ENCODE measurements around the gene OR11H7. TPM values are rescaled to one million over a fixed set of nuclear protein-coding genes. Genes with fewer than 3 reads are reported as not detected.
A peak's percentile ranks its signal among the peaks of the same experiment; 100 is the strongest.

Gene OR11H7
- total and polyA plus RNA-seq, 9 of the 15 experiments (the other 6 are each of a cell fraction or from before 2014, with no cell fraction given): not detected

GRCh38 chr14:20262642-20263128 is 33.9 kb downstream of the OR11H7 start (continued):
- no peak for TF ChIP-seq HMGXB4 (CRISPR knock-in tag; IDR thresholded peaks at IDR 0.05)
- no peak for TF ChIP-seq ZNF124 (CRISPR knock-in tag; IDR thresholded peaks at IDR 0.05)
- TF ChIP-seq E2F5 (CRISPR knock-in tag; IDR thresholded peaks at IDR 0.05): no peak
- no peak for TF ChIP-seq ZNF23 (CRISPR knock-in tag; IDR thresholded peaks at IDR 0.05)
- no peak for TF ChIP-seq PYGO2 (tag; IDR thresholded peaks at IDR 0.05)
- no peak for TF ChIP-seq KLF1 (tag; IDR thresholded peaks at IDR 0.05)
- TF ChIP-seq ZNF263 (CRISPR knock-in tag; IDR thresholded peaks at IDR 0.05; ENCODE audit: borderline replicate concordance): no peak
- peak in 1 of 2 experiments; percentile 25; a peak in 1 of 4 replicates for TF ChIP-seq RCOR1 (IDR thresholded peaks at IDR 0.05; ENCODE audit: borderline replicate concordance in 1 of 2, low read depth in 2 of 2, low read length in 2 of 2)
- TF ChIP-seq SRSF3 (IDR thresholded peaks at IDR 0.05; ENCODE audit: insufficient read depth, low read length): no peak
- no peak for TF ChIP-seq SREBF1 (IDR thresholded peaks at IDR 0.05; ENCODE audit: borderline replicate concordance, low read depth, low read length)
- TF ChIP-seq ZNF197 (CRISPR knock-in tag; IDR thresholded peaks at IDR 0.05; ENCODE audit: low read depth): no peak
- TF ChIP-seq MYC (IDR thresholded peaks at IDR 0.05; ENCODE audit: low read depth, low read length): 0 out of 2 replicates have a peak, but pooled peaks have one; percentile 25
- TF ChIP-seq MYC (CRISPR knock-in tag; IDR thresholded peaks at IDR 0.05; ENCODE audit: borderline replicate concordance, low read depth): no peak
- no peak for TF ChIP-seq HMG20B (CRISPR knock-in tag; IDR thresholded peaks at IDR 0.05)
- no peak for TF ChIP-seq BCLAF1 (IDR thresholded peaks at IDR 0.05; ENCODE audit: borderline replicate concordance in 1 of 2, control insufficient read depth in 1 of 2, low read depth in 2 of 2, low read length in 1 of 2)
- TF ChIP-seq TAF9B (IDR thresholded peaks at IDR 0.05; ENCODE audit: partially characterized antibody): no peak
- TF ChIP-seq NFIC (IDR thresholded peaks at IDR 0.05): peak; percentile 44; the same call in 1 of the 2 replicates
- peak in 1 of 2 experiments; percentile 57; a peak in 1 of 4 replicates for TF ChIP-seq MAZ (CRISPR knock-in tag; conservative IDR thresholded peaks at IDR 0.05 in 1 of 2, IDR thresholded peaks at IDR 0.05 in 1 of 2)
- TF ChIP-seq PATZ1 (CRISPR knock-in tag; IDR thresholded peaks at IDR 0.05; ENCODE audit: borderline replicate concordance): no peak
- TF ChIP-seq EP400 (IDR thresholded peaks at IDR 0.05): peak; percentile 72
